ENCODE data around the gene GRAPL.
"Not testable (repeated sequence)": the region's sequence is repeated elsewhere in the genome, so short reads cannot be mapped to it uniquely, and the experiment has no call there.

Gene GRAPL

GRCh38 chr17:19157628-19158027, 30.2 kb downstream of the GRAPL start:
- not testable (repeated sequence) for DNase-seq; H3K4me3 ChIP-seq (ENCODE audit: low read depth, low read length); H3K27me3 ChIP-seq; H3K4me1 ChIP-seq; H3K36me3 ChIP-seq; H3K9me3 ChIP-seq

- DNase-seq; H3K36me3 ChIP-seq; H3K4me3 ChIP-seq (ENCODE audit: low read depth, low read length); H3K9me3 ChIP-seq; H3K4me1 ChIP-seq; H3K27me3 ChIP-seq: not testable (repeated sequence)
Measured at GRCh38 chr17:19158478-19158877, 31.1 kb downstream of the GRAPL start.

- DNase-seq; H3K27me3 ChIP-seq; H3K9me3 ChIP-seq; H3K4me3 ChIP-seq (ENCODE audit: low read depth, low read length); H3K4me1 ChIP-seq; H3K36me3 ChIP-seq: not testable (repeated sequence)
Measured at GRCh38 chr17:19158938-19159337, 31.5 kb downstream of the GRAPL start.

GRCh38 chr17:19161308-19162107, 34.1 kb downstream of the GRAPL start:
- not testable (repeated sequence) for H3K9me3 ChIP-seq; H3K4me1 ChIP-seq; H3K4me3 ChIP-seq (ENCODE audit: low read depth, low read length); H3K36me3 ChIP-seq; H3K27me3 ChIP-seq; DNase-seq

- not testable (repeated sequence) for H3K4me3 ChIP-seq (ENCODE audit: low read depth, low read length); H3K36me3 ChIP-seq; H3K9me3 ChIP-seq; H3K27me3 ChIP-seq; DNase-seq; H3K4me1 ChIP-seq
Measured at GRCh38 chr17:19162384-19163216, 35.2 kb downstream of the GRAPL start.

- H3K4me1 ChIP-seq; H3K4me3 ChIP-seq (ENCODE audit: low read depth, low read length); DNase-seq; H3K27me3 ChIP-seq; H3K9me3 ChIP-seq; H3K36me3 ChIP-seq: not testable (repeated sequence)
Measured at GRCh38 chr17:19174422-19174821, 47.0 kb downstream of the GRAPL start.

GRCh38 chr17:19175410-19175809, 48.0 kb downstream of the GRAPL start:
- not testable (repeated sequence) for H3K27me3 ChIP-seq; H3K4me3 ChIP-seq (ENCODE audit: low read depth, low read length); H3K36me3 ChIP-seq; H3K9me3 ChIP-seq; DNase-seq; H3K4me1 ChIP-seq

GRCh38 chr17:19181040-19181875, 53.9 kb downstream of the GRAPL start:
- not testable (repeated sequence) for H3K9me3 ChIP-seq; DNase-seq; H3K36me3 ChIP-seq; H3K4me1 ChIP-seq; H3K4me3 ChIP-seq (ENCODE audit: low read depth, low read length); H3K27me3 ChIP-seq

GRCh38 chr17:19187883-19188869, 60.8 kb downstream of the GRAPL start:
- H3K36me3 ChIP-seq, result not testable (repeated sequence)

GRCh38 chr17:19188870-19189708, 61.7 kb downstream of the GRAPL start:
- not testable (repeated sequence) for H3K27me3 ChIP-seq, H3K36me3 ChIP-seq

More at GRCh38 chr17:19187883-19188869, 60.8 kb downstream of the GRAPL start:
- H3K27me3 ChIP-seq; DNase-seq; H3K9me3 ChIP-seq; H3K4me3 ChIP-seq (ENCODE audit: low read depth, low read length); H3K4me1 ChIP-seq: not testable (repeated sequence)

GRCh38 chr17:19189781-19190405, 62.5 kb downstream of the GRAPL start:
- H3K4me3 ChIP-seq (ENCODE audit: low read depth, low read length); H3K9me3 ChIP-seq; H3K36me3 ChIP-seq; DNase-seq; H3K27me3 ChIP-seq; H3K4me1 ChIP-seq: not testable (repeated sequence)

More at GRCh38 chr17:19188870-19189708, 61.7 kb downstream of the GRAPL start:
- not testable (repeated sequence) for H3K4me3 ChIP-seq (ENCODE audit: low read depth, low read length); DNase-seq; H3K9me3 ChIP-seq; H3K4me1 ChIP-seq

GRCh38 chr17:19196382-19197204, 69.2 kb downstream of the GRAPL start:
- H3K9me3 ChIP-seq, H3K36me3 ChIP-seq, DNase-seq, H3K4me1 ChIP-seq, H3K27me3 ChIP-seq: not testable (repeated sequence)
- H3K4me3 ChIP-seq (ENCODE audit: low read depth, low read length), result peak overlapping the region; percentile 26; the same call in 1 of the 2 replicates

- H3K36me3 ChIP-seq; H3K9me3 ChIP-seq; H3K4me3 ChIP-seq (ENCODE audit: low read depth, low read length); H3K4me1 ChIP-seq; DNase-seq; H3K27me3 ChIP-seq: not testable (repeated sequence)
Measured at GRCh38 chr17:19202448-19202847, 75.1 kb downstream of the GRAPL start.

Measured in BE2C (cell line).